IMR-90 (cell line): Measurements from ENCODE around the gene SMIM36. TPM values are rescaled to one million over a fixed set of nuclear protein-coding genes. Genes with fewer than 3 reads are reported as not detected.

Source experiments
- ATAC-seq: fragments of 200-7000 bp; cut with Tn5 transposase; 2 replicates; pipeline ENCODE4 v1.9.1; 2020; ENCODE audit warnings: low read depth, mild to moderate bottlenecking, moderate library complexity
- BruUV-seq: library from RNA; stranded (reverse); fragments of 400-500 nt; replicated peaks from 2 replicates; lab custom pipeline; 2021; lab: Mats Ljungman, UMichigan
- CTCF ChIA-PET: fragments of 300-600 bp; formaldehyde crosslinking; extraction: SDS; loops from one replicate; lab custom pipeline; 2021; ENCODE audit warnings: antibody characterized with exemption; lab: Yijun Ruan, JAX
- POLR2A ChIA-PET: fragments of 300-600 bp; sonication (Branson Sonifier 250); formaldehyde crosslinking; loops from one replicate; lab custom pipeline; 2022; ENCODE audit warnings: antibody characterized with exemption; ENCODE audit not compliant: unreplicated experiment; lab: Charles Lee
- DNase-seq: peaks from one replicate; pipeline ENCODE4 v3.0.0; 2013
- H2AFZ ChIP-seq: replicated peaks from 2 replicates; pipeline ENCODE3; 2013; ENCODE audit warnings: low read length, mild to moderate bottlenecking; ENCODE audit not compliant: poor library complexity
- H2AK5ac ChIP-seq: 2 replicates; pipeline ENCODE4 v1.6.1; 2013; ENCODE audit warnings: low read depth, low read length, inconsistent platforms
- H2AK9ac ChIP-seq: replicated peaks from 2 replicates; pipeline ENCODE3; 2013; ENCODE audit warnings: mild to moderate bottlenecking, low read depth, low read length, moderate library complexity; ENCODE audit not compliant: poor library complexity
- H2BK120ac ChIP-seq: 2 replicates; pipeline ENCODE4 v1.6.1; 2013; ENCODE audit warnings: low read depth, low read length, inconsistent platforms
- H2BK15ac ChIP-seq: 3 replicates; pipeline ENCODE4 v1.6.1; 2013; ENCODE audit warnings: low read depth, low read length, inconsistent platforms
- H2BK20ac ChIP-seq: 2 replicates; pipeline ENCODE4 v1.6.1; 2013; ENCODE audit warnings: low read depth, mild to moderate bottlenecking, inconsistent platforms, low read length, moderate library complexity
- H2BK5ac ChIP-seq: 2 replicates; pipeline ENCODE4 v1.6.1; 2013; ENCODE audit warnings: mild to moderate bottlenecking, low read depth, low read length, inconsistent platforms; ENCODE audit not compliant: poor library complexity, severe bottlenecking
- H3K14ac ChIP-seq: replicated peaks from 2 replicates; pipeline ENCODE4 v1.6.1; 2013; ENCODE audit warnings: low read depth, low read length, inconsistent platforms
- H3K18ac ChIP-seq: 2 replicates; pipeline ENCODE4 v1.6.1; 2013; ENCODE audit warnings: low read depth, low read length, control low read depth
- H3K23ac ChIP-seq: 2 replicates; pipeline ENCODE4 v1.6.1; 2013; ENCODE audit warnings: low read depth, low read length, inconsistent platforms
- H3K27ac ChIP-seq: 2 replicates; pipeline ENCODE4 v1.5.1; 2013; ENCODE audit warnings: mild to moderate bottlenecking, control low read depth, low read length; ENCODE audit not compliant: insufficient read depth
- H3K27me3 ChIP-seq: 2 replicates; pipeline ENCODE4 v1.6.1; 2013; ENCODE audit warnings: low read length; ENCODE audit not compliant: control insufficient read depth, insufficient read depth
- H3K36me3 ChIP-seq: 2 replicates; pipeline ENCODE4 v1.6.1; 2013; ENCODE audit warnings: low read length, mixed read lengths; ENCODE audit not compliant: control insufficient read depth, insufficient read depth
- H3K4ac ChIP-seq: 2 replicates; pipeline ENCODE4 v1.6.1; 2013; ENCODE audit warnings: low read depth, low read length, inconsistent platforms
- H3K4me1 ChIP-seq: 2 replicates; pipeline ENCODE4 v1.6.1; 2013; ENCODE audit warnings: low read length, mixed read lengths; ENCODE audit not compliant: control insufficient read depth, insufficient read depth
- H3K4me2 ChIP-seq: 2 replicates; pipeline ENCODE4 v1.6.1; 2013; ENCODE audit warnings: low read depth, mild to moderate bottlenecking, control low read depth, low read length, moderate library complexity
- H3K4me3 ChIP-seq: 2 replicates; pipeline ENCODE4 v1.5.1; 2013; ENCODE audit warnings: low read depth, mild to moderate bottlenecking, control low read depth, low read length, moderate library complexity; ENCODE audit not compliant: insufficient read depth
- H3K56ac ChIP-seq: 2 replicates; pipeline ENCODE4 v1.6.1; 2013; ENCODE audit warnings: low read length, inconsistent platforms; ENCODE audit not compliant: insufficient read depth; ENCODE audit errors: extremely low read depth
- H3K79me1 ChIP-seq, 2 experiments: 2 replicates each; pipeline ENCODE4 v1.6.1; 2013; ENCODE audit warnings: low read length in 2 of 2, inconsistent platforms in 1 of 2, low read depth in 1 of 2
- H3K9ac ChIP-seq: 2 replicates; pipeline ENCODE4 v1.6.1; 2013; ENCODE audit warnings: low read depth, low read length, control low read depth
- H3K9me1 ChIP-seq: 2 replicates; pipeline ENCODE4 v1.6.1; 2013; ENCODE audit warnings: low read length, inconsistent platforms; ENCODE audit not compliant: insufficient read depth
- H3K9me3 ChIP-seq: 2 replicates; pipeline ENCODE4 v1.6.1; 2013; ENCODE audit warnings: low read length; ENCODE audit not compliant: control insufficient read depth, insufficient read depth
- H4K20me1 ChIP-seq: 2 replicates; pipeline ENCODE4 v1.6.1; 2013; ENCODE audit warnings: low read length, inconsistent platforms; ENCODE audit not compliant: insufficient read depth
- H4K5ac ChIP-seq: 2 replicates; pipeline ENCODE4 v1.6.1; 2013; ENCODE audit warnings: mild to moderate bottlenecking, low read depth, low read length, control low read depth
- H4K8ac ChIP-seq, 2 experiments: 2 replicates each; pipeline ENCODE4 v1.6.1; 2013; ENCODE audit warnings: low read depth in 2 of 2, low read length in 2 of 2, control low read depth in 1 of 2, inconsistent platforms in 1 of 2
- H4K91ac ChIP-seq: 2 replicates; pipeline ENCODE4 v1.6.1; 2013; ENCODE audit warnings: low read depth, low read length, inconsistent platforms; ENCODE audit not compliant: insufficient read depth
- BHLHE40 ChIP-seq: fragments of 150-350 bp; IDR thresholded peaks from 2 replicates; pipeline ENCODE4 v1.6.1; 2016; ENCODE audit warnings: mild to moderate bottlenecking, low read depth, low read length
- CTCF ChIP-seq: conservative IDR thresholded peaks from 2 replicates; pipeline ENCODE4 v1.5.1; 2012; ENCODE audit warnings: mild to moderate bottlenecking, low read depth, low read length, improper control_type of control experiment
- ELK1 ChIP-seq: fragments of 150-350 bp; IDR thresholded peaks from 2 replicates; pipeline ENCODE4 v1.6.1; 2016; ENCODE audit warnings: low read depth, mild to moderate bottlenecking, low read length, moderate library complexity, borderline replicate concordance
- MXI1 ChIP-seq: IDR thresholded peaks from 2 replicates; pipeline ENCODE4 v1.6.1; 2012; ENCODE audit warnings: low read depth, mild to moderate bottlenecking, low read length, moderate library complexity, borderline replicate concordance
- NFE2L2 ChIP-seq: fragments of 150-350 bp; IDR thresholded peaks from 2 replicates; pipeline ENCODE4 v1.6.1; 2016; ENCODE audit warnings: low read depth, mild to moderate bottlenecking, low read length
- RAD21 ChIP-seq: IDR thresholded peaks from 2 replicates; pipeline ENCODE4 v1.6.1; 2012; ENCODE audit warnings: low read length, improper control_type of control experiment
- RCOR1 ChIP-seq: IDR thresholded peaks from 2 replicates; pipeline ENCODE4 v1.6.1; 2012; ENCODE audit warnings: mild to moderate bottlenecking, low read length, improper control_type of control experiment; ENCODE audit not compliant: insufficient replicate concordance
- SMC3 ChIP-seq: fragments of 150-350 bp; IDR thresholded peaks from 2 replicates; pipeline ENCODE4 v1.6.1; 2016; ENCODE audit warnings: low read depth, mild to moderate bottlenecking, antibody characterized with exemption, low read length, moderate library complexity
- WGBS, 2 experiments: methylation state at CpG; one replicate each; pipeline versions ENCODE4 v1.1.5 to v1.1.7; 2013; ENCODE audit warnings: missing lambda C conversion rate in 2 of 2; ENCODE audit not compliant: insufficient read length in 1 of 2; ENCODE audit errors: extremely low coverage in 2 of 2; 5-methylcytosine and 5-hydroxymethylcytosine counted together
- dilution Hi-C: fragments of 300-500 bp; cut with HindIII; formaldehyde crosslinking; loops from one replicate; pipeline ENCODE4 v1.14.3; 2018; ENCODE audit warnings: low sequenced_read_pairs; ENCODE audit not compliant: unreplicated experiment
- in situ Hi-C: fragments of 300-500 bp; cut with MboI; formaldehyde crosslinking; loops from 3 replicates; pipeline ENCODE4 v1.14.3; 2019; ENCODE audit warnings: low sequenced_read_pairs, inconsistent platforms, mixed read lengths
- intact Hi-C: fragments of 100-400 bp; cut with micrococcal nuclease; formaldehyde crosslinking; loops from 2 replicates; pipeline ENCODE4 v1.10.0; 2022
- polyA plus RNA-seq, 3 experiments: library from polyadenylated mRNA; depleted of rRNA; stranded (reverse); fragments of >200 nt; gene quantifications; 2 replicates each; pipeline ENCODE4 v1.2.3, GENCODE V29; 2012; ENCODE audit warnings: low replicate concordance in 1 of 3
- total RNA-seq: library from RNA; depleted of rRNA; stranded (reverse); fragments of >200 nt; gene quantifications from 2 replicates; pipeline ENCODE4 v1.2.3, GENCODE V29; 2012

The SMIM36 gene
- total and polyA plus RNA-seq, 2 of the 4 experiments (the other 2 are of a cell fraction): not detected

DNA sequence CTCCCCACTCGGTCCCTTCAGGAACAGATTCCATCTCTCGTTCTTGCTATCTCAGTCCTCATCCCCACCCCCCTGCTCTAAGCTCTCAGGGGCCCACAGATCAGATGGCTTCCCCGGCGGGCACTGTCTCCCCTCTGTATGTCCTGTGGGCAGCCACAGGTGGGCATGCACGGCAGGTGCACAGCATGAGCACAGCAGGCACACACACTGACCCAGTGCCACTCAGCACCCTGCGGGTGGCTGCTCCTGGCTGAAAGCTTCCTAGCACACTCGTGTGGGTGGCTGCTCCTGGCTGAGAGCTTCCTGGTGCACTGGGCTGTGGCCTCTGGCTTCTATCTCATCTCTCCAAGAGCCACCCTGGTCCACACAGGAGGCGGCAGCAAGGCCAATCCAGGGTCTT is 44.5 kb upstream of the SMIM36 start:
- no peak for DNase-seq
- in situ Hi-C loops: no loop called here
- no peaks in the 10 kb centered on the region; the same call in 1 of the 2 replicates for H3K27me3 ChIP-seq
- H2BK20ac ChIP-seq: no peak overlapping the region
- no peak overlapping the region for H3K14ac ChIP-seq
- no peak overlapping the region for H2AK5ac ChIP-seq
- H3K9me1 ChIP-seq: no peaks in the 10 kb centered on the region
- H2BK120ac ChIP-seq: no peak overlapping the region
- H2BK15ac ChIP-seq: no peak overlapping the region
- H4K91ac ChIP-seq: no peak overlapping the region
- no peak overlapping the region for H4K5ac ChIP-seq
- H3K9ac ChIP-seq: no peak overlapping the region
- H4K8ac ChIP-seq: no peak overlapping the region
- dilution Hi-C loops: no loop called here
- H3K4me2 ChIP-seq: no peak overlapping the region
- H3K4me3 ChIP-seq: no peak overlapping the region
- ChIA-PET POLR2A (no interaction called here), CTCF (interaction anchor here (0.5 kb wide), 1 partner anchor 46 kb away, joined by 3 read pairs; no protein-coding TSS in a partner anchor)
- no TSS peak for BruUV-seq
- no peaks in the 10 kb centered on the region for H4K20me1 ChIP-seq
- intact Hi-C loops: no loop called here
- H3K27ac ChIP-seq: no peak overlapping the region
- no peak overlapping the region for H3K56ac ChIP-seq
- no peak for TF ChIP-seq NFE2L2
- no peak for TF ChIP-seq RAD21
- no peak for TF ChIP-seq RCOR1
- no peak for TF ChIP-seq CTCF
- no peak for TF ChIP-seq ELK1
- TF ChIP-seq MXI1: no peak
- no peak for TF ChIP-seq SMC3
- no peak for TF ChIP-seq BHLHE40
- no peak for ATAC-seq
- H2BK5ac ChIP-seq: no peak overlapping the region
- no peaks in the 10 kb centered on the region for H3K4me1 ChIP-seq
- no peaks in the 10 kb centered on the region for H3K36me3 ChIP-seq
- no peak overlapping the region for H2AK9ac ChIP-seq
- H3K9me3 ChIP-seq: no peaks in the 10 kb centered on the region
- no peak overlapping the region for H3K23ac ChIP-seq
- H2AFZ ChIP-seq: no peak overlapping the region
- no peak overlapping the region for H3K4ac ChIP-seq
- H3K79me1 ChIP-seq: no peaks in the 10 kb centered on the region
- 83% methylated on average over 5 of the region's 8 CpGs; no CpG with 5 or more reads in 1 of the 2 experiments for WGBS, 2 experiments
- no peak overlapping the region for H3K18ac ChIP-seq
